Measurements from ENCODE around the gene F11R.
A peak's percentile ranks its signal among the peaks of the same experiment; 100 is the strongest.
"Not testable (repeated sequence)": the region's sequence is repeated elsewhere in the genome, so short reads cannot be mapped to it uniquely, and the experiment has no call there.

Gene F11R

GRCh38 chr1:161039546-161039945 lies 18.6 kb upstream of the F11R start:
- DNase-seq = no peak

GRCh38 chr1:161039154-161039545 lies 18.2 kb upstream of the F11R start:
- no peak for DNase-seq

GRCh38 chr1:161038523-161039153 lies 17.7 kb upstream of the F11R start, which contains the start of gene TSTD1:
TSS of gene TSTD1 (minus strand) at chr1:161038964. CDS start at chr1:161038889, 75 bp downstream.
- DNase-seq = peak; percentile 85 to 91

- no peak for DNase-seq
Observed at GRCh38 chr1:161037661-161038522, 16.9 kb upstream of the F11R start.

- no peak for DNase-seq
Observed at GRCh38 chr1:161033751-161034150, 12.8 kb upstream of the F11R start.

- DNase-seq = no peak
Observed at GRCh38 chr1:161032409-161032808, 11.5 kb upstream of the F11R start.

GRCh38 chr1:161031874-161032273 lies 10.9 kb upstream of the F11R start:
- no peak for DNase-seq

GRCh38 chr1:161029466-161029865 lies 8.5 kb upstream of the F11R start:
- DNase-seq = not testable (repeated sequence)

GRCh38 chr1:161026954-161027353 lies 6.0 kb upstream of the F11R start:
- DNase-seq = not testable (repeated sequence)

- not testable (repeated sequence) for DNase-seq
Observed at GRCh38 chr1:161022432-161022831, 1.5 kb upstream of the F11R start.

- DNase-seq = no peak
Observed at GRCh38 chr1:161021970-161022353, 1.0 kb upstream of the F11R start.

- peak; percentile 92 to 96 for DNase-seq
Observed at GRCh38 chr1:161021165-161021969, 415 bp upstream of the F11R start.

GRCh38 chr1:161019751-161020495 lies 1.0 kb downstream of the F11R start:
- no peak for DNase-seq

- DNase-seq = not testable (repeated sequence)
Observed at GRCh38 chr1:161019111-161019660, 1.8 kb downstream of the F11R start.

GRCh38 chr1:161018631-161018930 lies 2.4 kb downstream of the F11R start:
- no peak for DNase-seq

GRCh38 chr1:161017756-161018630 lies 3.0 kb downstream of the F11R start:
- DNase-seq = no peak

GRCh38 chr1:161017181-161017580 lies 3.8 kb downstream of the F11R start:
- not testable (repeated sequence) for DNase-seq

- DNase-seq = not testable (repeated sequence)
Observed at GRCh38 chr1:161016683-161017082, 4.3 kb downstream of the F11R start.

- DNase-seq = peak; percentile 79
Observed at GRCh38 chr1:161013488-161014230, 7.3 kb downstream of the F11R start.

GRCh38 chr1:161013131-161013487 lies 7.8 kb downstream of the F11R start:
- no peak for DNase-seq

GRCh38 chr1:161012420-161012819 lies 8.5 kb downstream of the F11R start:
- DNase-seq = no peak

Data from CD4-positive, alpha-beta T cell treated with Interferon alpha-2 for 1 hour (primary cell).